HTR-8/SVneo (cell line): ENCODE data around the gene COL23A1.

Experiments used
- DNase-seq: peaks from one replicate; pipeline ENCODE4 v3.0.0; 2011; ENCODE audit warnings: low spot score, mixed read lengths; ENCODE audit not compliant: insufficient read length
- FAIRE-seq: peaks from 2 replicates; lab custom pipeline; 2011; peaks lifted over from hg19 to GRCh38; lab: Jason Lieb, UNC

COL23A1 gene

GRCh38 chr5:178430186-178431062 is 159.8 kb downstream of the COL23A1 start:
- no peak for FAIRE-seq
- no peak for DNase-seq

GRCh38 chr5:178429491-178430185 is 160.6 kb downstream of the COL23A1 start:
- DNase-seq: no peak
- no peak for FAIRE-seq

GRCh38 chr5:178429156-178429468 is 161.1 kb downstream of the COL23A1 start:
- DNase-seq (no peak), FAIRE-seq (no peak)

GRCh38 chr5:178428341-178429155 is 161.6 kb downstream of the COL23A1 start:
- FAIRE-seq (no peak), DNase-seq (no peak)

GRCh38 chr5:178427576-178428197 is 162.5 kb downstream of the COL23A1 start:
- DNase-seq (no peak), FAIRE-seq (no peak)

- no peak for DNase-seq
- FAIRE-seq: no peak
Observed at GRCh38 chr5:178426326-178427130, 163.7 kb downstream of the COL23A1 start.

GRCh38 chr5:178425621-178426068 is 164.5 kb downstream of the COL23A1 start:
- DNase-seq: no peak
- no peak for FAIRE-seq

- DNase-seq: no peak
- no peak for FAIRE-seq
Observed at GRCh38 chr5:178424810-178425177, 165.4 kb downstream of the COL23A1 start.

- DNase-seq (no peak), FAIRE-seq (no peak)
Observed at GRCh38 chr5:178423901-178424809, 166.0 kb downstream of the COL23A1 start.

GRCh38 chr5:178423431-178423830 is 166.8 kb downstream of the COL23A1 start:
- DNase-seq (no peak), FAIRE-seq (no peak)

GRCh38 chr5:178422400-178422775 is 167.8 kb downstream of the COL23A1 start:
- no peak for FAIRE-seq
- DNase-seq: no peak

GRCh38 chr5:178421699-178422399 is 168.3 kb downstream of the COL23A1 start:
- FAIRE-seq: no peak
- no peak for DNase-seq

GRCh38 chr5:178421128-178421527 is 169.1 kb downstream of the COL23A1 start:
- no peak for DNase-seq
- FAIRE-seq: no peak

GRCh38 chr5:178420354-178420781 is 169.8 kb downstream of the COL23A1 start:
- FAIRE-seq: no peak
- DNase-seq: no peak

- FAIRE-seq (no peak), DNase-seq (no peak)
Observed at GRCh38 chr5:178419651-178420050, 170.5 kb downstream of the COL23A1 start.

- FAIRE-seq: no peak
- no peak for DNase-seq
Observed at GRCh38 chr5:178419196-178419595, 171.0 kb downstream of the COL23A1 start.

- FAIRE-seq: no peak
- no peak for DNase-seq
Observed at GRCh38 chr5:178418471-178419010, 171.7 kb downstream of the COL23A1 start.

GRCh38 chr5:178418031-178418430 is 172.2 kb downstream of the COL23A1 start:
- DNase-seq (no peak), FAIRE-seq (no peak)
